HG03175 (cell line): ENCODE measurements around the gene ZBTB20.

Experiments used
- ATAC-seq: cut with Tn5 transposase; IDR thresholded peaks from one replicate; pipeline ENCODE4 v1.9.1; 2021; ENCODE audit warnings: mild to moderate bottlenecking, moderate library complexity; ENCODE audit not compliant: unreplicated experiment

Gene ZBTB20

GRCh38 chr3:114645392-114645791 is 501.7 kb downstream of the ZBTB20 start:
- no peak for ATAC-seq

- no peak for ATAC-seq
Observed at GRCh38 chr3:114644367-114644766, 502.7 kb downstream of the ZBTB20 start.

- no peak for ATAC-seq
Observed at GRCh38 chr3:114642951-114643741, 503.9 kb downstream of the ZBTB20 start.

- no peak for ATAC-seq
Observed at GRCh38 chr3:114640126-114640525, 507.0 kb downstream of the ZBTB20 start.

- ATAC-seq: no peak
Observed at GRCh38 chr3:114639171-114639570, 507.9 kb downstream of the ZBTB20 start.

GRCh38 chr3:114635878-114636277 is 511.2 kb downstream of the ZBTB20 start:
- no peak for ATAC-seq

GRCh38 chr3:114634635-114635034 is 512.5 kb downstream of the ZBTB20 start:
- no peak for ATAC-seq

- no peak for ATAC-seq
Observed at GRCh38 chr3:114632757-114633424, 514.2 kb downstream of the ZBTB20 start.

- ATAC-seq: no peak
Observed at GRCh38 chr3:114627770-114628169, 519.3 kb downstream of the ZBTB20 start.

GRCh38 chr3:114626751-114627150 is 520.3 kb downstream of the ZBTB20 start:
- ATAC-seq: no peak

GRCh38 chr3:114624571-114625181 is 522.4 kb downstream of the ZBTB20 start:
- no peak for ATAC-seq

- ATAC-seq: no peak
Observed at GRCh38 chr3:114624047-114624445, 523.0 kb downstream of the ZBTB20 start.

GRCh38 chr3:114623420-114624046 is 523.6 kb downstream of the ZBTB20 start:
- ATAC-seq: no peak

GRCh38 chr3:114622001-114622400 is 525.1 kb downstream of the ZBTB20 start:
- no peak for ATAC-seq

GRCh38 chr3:114619771-114620170 is 527.3 kb downstream of the ZBTB20 start:
- no peak for ATAC-seq

GRCh38 chr3:114615523-114616085 is 531.5 kb downstream of the ZBTB20 start:
- ATAC-seq: no peak

- no peak for ATAC-seq
Observed at GRCh38 chr3:114609973-114610630, 537.0 kb downstream of the ZBTB20 start.

GRCh38 chr3:114608293-114608692 is 538.8 kb downstream of the ZBTB20 start:
- no peak for ATAC-seq

- no peak for ATAC-seq
Observed at GRCh38 chr3:114606336-114606735, 540.8 kb downstream of the ZBTB20 start.

GRCh38 chr3:114600571-114600970 is 546.5 kb downstream of the ZBTB20 start:
- ATAC-seq: no peak

GRCh38 chr3:114597871-114598270 is 549.2 kb downstream of the ZBTB20 start:
- ATAC-seq: no peak
